H1 (cell line): ENCODE results near the gene HSFX2. TPM values are rescaled to one million over a fixed set of nuclear protein-coding genes. Genes with fewer than 3 reads are reported as not detected.

Source experiments
- CTCF ChIA-PET: fragments of 300-600 bp; sonication (Branson Sonifier 250); formaldehyde crosslinking; loops from one replicate; lab custom pipeline; 2021; ENCODE audit not compliant: partially characterized antibody; lab: Charles Lee
- POLR2A ChIA-PET: fragments of 300-600 bp; sonication (Branson Sonifier 250); formaldehyde crosslinking; loops from one replicate; lab custom pipeline; 2021; ENCODE audit warnings: inconsistent platforms; ENCODE audit not compliant: partially characterized antibody; lab: Charles Lee
- DNase-seq, 2 experiments: peaks; one replicate each; pipeline versions ENCODE4 v3.0.0 to v3.0.0-alpha.2; 2010 to 2022; ENCODE audit warnings: low spot score in 2 of 2, low read depth in 1 of 2, mixed read lengths in 1 of 2
- FAIRE-seq: peaks from 2 replicates; lab custom pipeline; 2011; peaks lifted over from hg19 to GRCh38; lab: Jason Lieb, UNC
- H2AFZ ChIP-seq: 2 replicates; pipeline ENCODE4 v1.8.1; 2012; ENCODE audit warnings: low read length, inconsistent platforms
- H2AK5ac ChIP-seq: 2 replicates; pipeline ENCODE4 v1.6.1; 2013; ENCODE audit warnings: low read depth, low read length
- H2BK120ac ChIP-seq: replicated peaks from 2 replicates; pipeline ENCODE3; 2013; ENCODE audit warnings: low read depth, low read length, inconsistent platforms
- H2BK12ac ChIP-seq: 2 replicates; pipeline ENCODE4 v1.6.1; 2013; ENCODE audit warnings: low read depth, low read length
- H2BK15ac ChIP-seq: 2 replicates; pipeline ENCODE4 v1.6.1; 2013; ENCODE audit warnings: low read length
- H2BK20ac ChIP-seq: 2 replicates; pipeline ENCODE4 v1.6.1; 2013; ENCODE audit warnings: low read length
- H2BK5ac ChIP-seq: 2 replicates; pipeline ENCODE4 v1.6.1; 2013; ENCODE audit warnings: low read depth, low read length
- H3K14ac ChIP-seq: 2 replicates; pipeline ENCODE4 v1.6.1; 2013; ENCODE audit warnings: inconsistent platforms; ENCODE audit not compliant: insufficient read length
- H3K18ac ChIP-seq: 2 replicates; pipeline ENCODE4 v1.6.1; 2013; ENCODE audit warnings: low read length; ENCODE audit errors: extremely low read depth
- H3K23ac ChIP-seq: 2 replicates; pipeline ENCODE4 v1.6.1; 2013; ENCODE audit warnings: inconsistent platforms; ENCODE audit not compliant: insufficient read length
- H3K23me2 ChIP-seq: 2 replicates; pipeline ENCODE4 v1.6.1; 2013; ENCODE audit warnings: low read depth, low read length
- H3K27ac ChIP-seq: 2 replicates; pipeline ENCODE4 v1.6.1; 2011; ENCODE audit warnings: low read depth, low read length, inconsistent platforms
- H3K27me3 ChIP-seq, 4 experiments: replicated peaks in 1 of 4; 1 replicate in 1 of 4; 2 replicates in 3 of 4; pipeline versions ENCODE4 v1.6.1 to v1.8.1; 2011 to 2013; ENCODE audit warnings: low read length in 3 of 4, mild to moderate bottlenecking in 3 of 4, inconsistent platforms in 2 of 4, mixed read lengths in 2 of 4, moderate library complexity in 1 of 4; ENCODE audit not compliant: control insufficient read depth in 3 of 4, insufficient read depth in 3 of 4; ENCODE audit errors: extremely low read depth in 1 of 4
- H3K36me3 ChIP-seq, 4 experiments: 2 replicates each; pipeline versions ENCODE4 v1.6.1 to v1.8.1; 2011 to 2013; ENCODE audit warnings: mild to moderate bottlenecking in 4 of 4, low read length in 3 of 4, moderate library complexity in 2 of 4, control low read depth in 1 of 4, inconsistent platforms in 1 of 4; ENCODE audit not compliant: insufficient read depth in 4 of 4, control insufficient read depth in 2 of 4
- H3K4ac ChIP-seq: replicated peaks from 2 replicates; pipeline ENCODE3; 2013; ENCODE audit warnings: low read length, low read depth, mixed read lengths, inconsistent platforms; ENCODE audit not compliant: insufficient read length
- H3K4me1 ChIP-seq, 4 experiments: replicated peaks in 1 of 4; 1 replicate in 1 of 4; 2 replicates in 3 of 4; pipeline versions ENCODE4 v1.6.1 to v1.8.1; 2011 to 2013; ENCODE audit warnings: low read length in 3 of 4, inconsistent platforms in 2 of 4, mixed read lengths in 1 of 4; ENCODE audit not compliant: insufficient read depth in 4 of 4, control insufficient read depth in 3 of 4
- H3K4me2 ChIP-seq, 2 experiments: 2 replicates each; pipeline versions ENCODE4 v1.6.1 to v1.8.1; 2011 to 2013; ENCODE audit warnings: low read depth in 2 of 2, low read length in 2 of 2, control low read depth in 1 of 2, inconsistent platforms in 1 of 2, mild to moderate bottlenecking in 1 of 2; ENCODE audit not compliant: insufficient read depth in 1 of 2
- H3K4me3 ChIP-seq, 4 experiments: fragments of 200-600, 300-600 bp in 1 of 4; sonication (generic), shearing (Covaris generic), sonication (Bioruptor Twin) in 1 of 4; 2 replicates each; pipeline versions ENCODE4 v1.5.1 to v1.8.1; 2011 to 2016; ENCODE audit warnings: low read length in 4 of 4, low read depth in 3 of 4, control low read depth in 2 of 4, inconsistent platforms in 2 of 4, mild to moderate bottlenecking in 2 of 4, mixed read lengths in 1 of 4, moderate library complexity in 1 of 4; ENCODE audit not compliant: insufficient read depth in 2 of 4; ENCODE audit errors: extremely low read depth in 1 of 4
- H3K56ac ChIP-seq: replicated peaks from 2 replicates; pipeline ENCODE3; 2013; ENCODE audit warnings: low read depth, mild to moderate bottlenecking, mixed read lengths, low read length, inconsistent platforms; ENCODE audit not compliant: insufficient read length
- H3K79me1 ChIP-seq: 2 replicates; pipeline ENCODE4 v1.6.1; 2013; ENCODE audit warnings: low read depth, low read length, control low read depth
- H3K79me2 ChIP-seq, 2 experiments: 2 replicates each; pipeline versions ENCODE4 v1.6.1 to v1.8.1; 2012 to 2013; ENCODE audit warnings: low read length in 2 of 2, mild to moderate bottlenecking in 2 of 2, inconsistent platforms in 1 of 2; ENCODE audit not compliant: insufficient read depth in 2 of 2, control insufficient read depth in 1 of 2
- H3K9ac ChIP-seq, 4 experiments: replicated peaks in 1 of 4; 1 replicate in 1 of 4; 2 replicates in 3 of 4; pipeline versions ENCODE4 v1.6.1 to v1.8.1; 2011 to 2013; ENCODE audit warnings: low read depth in 3 of 4, low read length in 3 of 4, control low read depth in 2 of 4, mild to moderate bottlenecking in 2 of 4, moderate library complexity in 2 of 4, inconsistent platforms in 1 of 4; ENCODE audit errors: extremely low read depth in 1 of 4
- H3K9me3 ChIP-seq, 2 experiments: 2 replicates each; pipeline versions ENCODE4 v1.6.1 to v1.8.1; 2012 to 2013; ENCODE audit warnings: mild to moderate bottlenecking in 2 of 2, moderate library complexity in 2 of 2, control low read depth in 1 of 2, inconsistent platforms in 1 of 2, low read depth in 1 of 2, low read length in 1 of 2, mixed read lengths in 1 of 2; ENCODE audit not compliant: insufficient read depth in 2 of 2
- H4K20me1 ChIP-seq, 2 experiments: replicated peaks in 1 of 2; 2 replicates each; pipeline versions ENCODE3 to v1.8.1; 2011 to 2013; ENCODE audit warnings: inconsistent platforms in 2 of 2, low read length in 2 of 2, mild to moderate bottlenecking in 1 of 2; ENCODE audit not compliant: insufficient read depth in 2 of 2, control insufficient read depth in 1 of 2
- H4K5ac ChIP-seq: 2 replicates; pipeline ENCODE4 v1.6.1; 2013; ENCODE audit warnings: low read length, low read depth, mixed read lengths, inconsistent platforms; ENCODE audit not compliant: insufficient read length
- H4K8ac ChIP-seq: 2 replicates; pipeline ENCODE4 v1.8.0; 2013; ENCODE audit warnings: mild to moderate bottlenecking, moderate library complexity, low read length, inconsistent platforms; ENCODE audit not compliant: insufficient read depth; ENCODE audit errors: extremely low read depth
- H4K91ac ChIP-seq: replicated peaks from 2 replicates; pipeline ENCODE3; 2013; ENCODE audit warnings: low read length, mixed read lengths, inconsistent platforms; ENCODE audit not compliant: insufficient read length
- WGBS, 2 experiments: shearing (Covaris generic) in 1 of 2; methylation state at CpG; one replicate each; pipeline versions ENCODE4 v1.1.6 to v1.1.7; 2013 to 2015; ENCODE audit warnings: low lambda C conversion rate in 2 of 2, mixed read lengths in 2 of 2, inconsistent platforms in 1 of 2, low coverage in 1 of 2, missing lambda C conversion rate in 1 of 2; ENCODE audit not compliant: insufficient replicate concordance in 2 of 2, insufficient coverage in 1 of 2, insufficient read length in 1 of 2; ENCODE audit errors: extremely low coverage in 1 of 2, missing lambda C conversion rate in 1 of 2; 5-methylcytosine and 5-hydroxymethylcytosine counted together
- polyA plus RNA-seq, 7 experiments: library from polyadenylated mRNA; depleted of rRNA in 3 of 7; stranded (reverse) in 5 of 7; unstranded in 2 of 7; fragments of >200 nt in 5 of 7; fragments of 200-250 nt in 2 of 7; gene quantifications; 1 replicate in 5 of 7; 2 replicates in 1 of 7; 4 replicates in 1 of 7; pipeline versions ENCODE4 v1.2.1 to v1.2.3, GENCODE V29; 2011 to 2013; ENCODE audit warnings: missing spikeins in 2 of 7, mixed read lengths in 2 of 7
- total RNA-seq: library from RNA; stranded (reverse); fragmentation: NEBNext Ultra II Directional; extraction: Animal tissue kit (Norgen Biotek cat#: 25700); gene quantifications from 2 replicates; pipeline ENCODE4 v1.2.1, GENCODE V29; 2021

The HSFX2 gene
- total and polyA plus RNA-seq, 2 of the 8 experiments (the other 6 are each of a cell fraction or from before 2014, with no cell fraction given) = 0.17 TPM; not detected in 1

DNA sequence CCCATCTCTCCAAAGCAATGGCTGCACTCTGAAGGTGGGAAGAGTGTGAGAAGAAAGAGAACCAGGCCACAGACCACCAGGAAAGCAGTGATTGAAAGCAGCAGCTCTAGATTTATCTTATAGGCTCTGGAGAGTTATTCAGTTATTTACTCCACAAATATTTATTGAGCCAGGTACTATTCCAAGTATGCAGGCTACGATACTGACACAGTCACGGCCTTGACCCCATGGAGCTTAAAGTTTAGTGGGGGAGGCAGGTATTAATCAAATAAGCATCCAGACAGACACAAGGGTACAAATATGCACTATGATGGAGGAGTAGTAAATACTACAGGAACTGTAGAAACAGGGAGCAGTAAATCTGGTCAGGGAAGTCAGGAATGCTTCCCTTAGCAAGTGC is 33.7 kb upstream of the HSFX2 start:
- FAIRE-seq (no peak), DNase-seq (no peak)
- 100% methylated on average over 2 of the region's 2 CpGs; no CpG with 5 or more reads in 1 of the 2 experiments for WGBS, 2 experiments
- no peak overlapping the region for H4K5ac ChIP-seq
- H2BK15ac ChIP-seq = no peak overlapping the region
- H3K18ac ChIP-seq = no peak overlapping the region
- H3K79me1 ChIP-seq = no peaks in the 10 kb centered on the region
- no peak overlapping the region for H3K27ac ChIP-seq
- no peak overlapping the region for H3K56ac ChIP-seq
- H3K27me3 ChIP-seq = peaks cover 3 to 19% (median 8%) of the 10 kb centered on the region in 4 experiments; a peak in 5 of 7 replicates
- peaks cover 4% of the 10 kb centered on the region; the same call in 1 of the 2 replicates for H3K23me2 ChIP-seq
- H2AFZ ChIP-seq = no peak overlapping the region
- H3K9ac ChIP-seq = no peak overlapping the region
- H2AK5ac ChIP-seq = no peak overlapping the region
- H3K9me3 ChIP-seq = no peaks in the 10 kb centered on the region
- CTCF ChIA-PET = no interaction called here
- H2BK20ac ChIP-seq = no peak overlapping the region
- H4K8ac ChIP-seq = no peak overlapping the region
- no peaks in the 10 kb centered on the region for H3K36me3 ChIP-seq
- no peak overlapping the region for H4K91ac ChIP-seq
- H3K4me1 ChIP-seq = peaks cover 0 to 11% (median 2%) of the 10 kb centered on the region in 4 experiments; a peak in 3 of 7 replicates
- H2BK120ac ChIP-seq = no peak overlapping the region
- H3K79me2 ChIP-seq = peaks cover 0 to 32% of the 10 kb centered on the region in 2 experiments; a peak in 2 of 4 replicates
- no peak overlapping the region for H3K4ac ChIP-seq
- no peak overlapping the region for H3K23ac ChIP-seq
- no peak overlapping the region for H2BK5ac ChIP-seq
- H3K4me3 ChIP-seq = no peak overlapping the region
- peaks cover 3 to 4% of the 10 kb centered on the region in 2 experiments for H4K20me1 ChIP-seq
- no peak overlapping the region for H3K14ac ChIP-seq
- POLR2A ChIA-PET = interaction anchor here (0.9 kb wide), 1 partner anchor 10 kb away, joined by 3 read pairs; no protein-coding TSS in a partner anchor
- no peak overlapping the region for H2BK12ac ChIP-seq
- H3K4me2 ChIP-seq = no peak overlapping the region
